Colonic mucosa (tissue), 4 donors: ENCODE data around the gene ANO7. TPM values are rescaled to one million over a fixed set of nuclear protein-coding genes. Genes with fewer than 3 reads are reported as not detected.

ENCODE experiments used
- DNase-seq: peaks from one replicate; pipeline ENCODE4 v3.0.0-alpha.2; 2020
- H3K27ac ChIP-seq: fragments of 200-600 bp; one replicate; pipeline ENCODE4 v1.8.0; 2021
- H3K27me3 ChIP-seq: fragments of 200-600 bp; one replicate; pipeline ENCODE4 v1.8.0; 2021
- H3K36me3 ChIP-seq: fragments of 200-600 bp; one replicate; pipeline ENCODE4 v1.8.0; 2021
- H3K4me1 ChIP-seq: fragments of 200-600 bp; one replicate; pipeline ENCODE4 v1.8.0; 2021; ENCODE audit warnings: mild to moderate bottlenecking
- H3K4me3 ChIP-seq: fragments of 200-600 bp; one replicate; pipeline ENCODE4 v1.8.0; 2021
- H3K9ac ChIP-seq, 2 donors: one replicate each; pipeline ENCODE4 v1.7.0; 2013; ENCODE audit warnings: control low read depth in 2 of 2, low read depth in 2 of 2, low read length in 2 of 2
- H3K9me3 ChIP-seq: fragments of 200-600 bp; one replicate; pipeline ENCODE4 v1.8.0; 2021
- CTCF ChIP-seq: fragments of 200-600 bp; IDR thresholded peaks from one replicate; pipeline ENCODE4 v1.8.0; 2022; ENCODE audit warnings: antibody characterized with exemption, mild to moderate bottlenecking
- intact Hi-C: fragments of 100-400 bp; cut with DNase I; formaldehyde crosslinking; loops from one replicate; pipeline ENCODE4 v1.14.1; 2022
- total RNA-seq, 2 donors: library from RNA; stranded (reverse); fragmentation: NEBNext Ultra II Directional in 1 of 2; extraction: Animal tissue kit (Norgen Biotek cat#: 25700) in 1 of 2; gene quantifications; one replicate each; pipeline ENCODE4 v1.2.1, GENCODE V29; 2021
- donor health status: healthy.
- donor health status: DM: no; HTN: no; CAD: no.
- donor health status: DM: no; HTN: no; CAD: no.

The ANO7 gene
- 10 to 100 TPM; 41.4 to 55.0 TPM for total RNA-seq

- Histone ChIP-seq H3K4me1 (no peaks in the 10 kb centered on the region), H3K4me3 (peak within 1 kb of the TSS; percentile 31), H3K36me3 (no peaks in the 10 kb centered on the region), H3K9ac (peak within 1 kb of the TSS; percentile 55 to 66), H3K27me3 (no peaks in the 10 kb centered on the region), H3K27ac (no peak within 1 kb of the TSS), H3K9me3 (no peaks in the 10 kb centered on the region)
- TF ChIP-seq CTCF: no peak
- peak; percentile 62 for DNase-seq
- intact Hi-C loops: no loop called here
Observed at GRCh38 chr2:241188361-241189092, at the start of gene ANO7. Gene ANO7, plus strand, starts transcription at chr2:241188677. Its CDS starts 1,387 bp downstream, at chr2:241190064.

DNA sequence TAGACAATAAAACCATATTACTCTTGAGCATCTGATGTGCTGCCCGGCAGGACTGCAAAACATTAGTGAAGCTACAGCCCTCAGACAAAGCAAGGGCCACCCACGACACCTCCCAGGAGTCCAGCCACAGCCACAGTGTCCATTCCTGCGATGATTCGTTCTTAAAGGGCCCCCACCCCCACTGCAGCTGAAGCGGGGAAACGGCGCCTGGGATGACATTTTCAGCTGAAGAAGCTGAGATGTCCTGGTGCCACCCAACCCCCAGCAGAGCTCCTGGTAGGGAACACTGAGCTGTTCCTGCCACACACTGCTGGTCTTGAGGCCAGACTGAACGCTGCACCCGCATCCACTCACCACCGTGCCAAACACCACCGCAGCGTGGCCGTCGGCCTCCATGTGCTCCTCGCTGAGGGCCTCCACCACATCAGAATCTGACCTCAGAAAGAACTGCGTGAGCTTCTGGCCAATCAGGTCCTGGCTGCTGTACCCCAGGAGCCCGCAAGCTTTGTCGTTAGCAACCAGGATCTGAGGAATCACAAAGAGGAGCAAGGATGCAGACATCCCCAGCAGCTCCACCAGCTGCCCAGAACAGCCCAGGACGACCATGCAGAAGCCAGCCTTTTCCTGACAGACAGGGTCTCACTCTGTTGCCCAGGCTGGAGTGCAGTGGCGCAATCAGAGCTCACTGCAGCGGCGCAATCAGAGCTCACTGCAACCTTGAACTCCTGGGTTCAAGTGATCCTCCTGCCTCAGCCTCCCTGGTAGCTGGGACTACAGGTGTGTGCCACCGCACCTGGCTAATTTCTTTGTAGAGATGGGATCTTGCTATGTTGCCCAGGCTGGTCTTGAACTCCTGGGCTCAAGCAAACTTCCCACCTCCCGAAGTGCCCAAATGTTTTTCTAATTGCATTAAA, 48.7 kb upstream of the ANO7 start:
- Histone ChIP-seq H3K9ac (no peak overlapping the region), H3K4me3 (no peak overlapping the region), H3K27me3 (no peaks in the 10 kb centered on the region), H3K27ac (no peak overlapping the region), H3K36me3 (no peaks in the 10 kb centered on the region), H3K4me1 (no peaks in the 10 kb centered on the region), H3K9me3 (no peaks in the 10 kb centered on the region)
- intact Hi-C loops: no loop called here
- no peak for DNase-seq
- TF ChIP-seq CTCF: no peak

DNA sequence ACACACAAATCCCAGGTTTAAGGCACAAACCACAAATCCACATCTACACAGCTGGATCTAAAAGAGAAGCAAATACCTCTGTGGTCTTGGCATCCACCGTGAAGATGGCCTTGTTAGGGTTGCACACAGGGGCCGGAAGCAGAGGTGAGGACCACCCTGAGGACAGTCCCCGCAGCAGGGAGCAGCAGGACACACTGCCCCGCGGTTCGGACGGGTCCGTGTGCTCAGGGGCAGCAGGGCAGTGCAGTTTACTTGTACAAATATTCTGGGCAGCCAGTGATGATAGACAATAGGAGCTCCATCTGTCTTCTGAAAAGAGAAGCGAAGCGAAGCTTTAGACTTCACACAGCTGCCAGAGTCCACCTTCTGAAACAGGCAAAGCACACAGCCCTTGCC, 48.0 kb upstream of the ANO7 start:
- Histone ChIP-seq H3K9ac (no peak overlapping the region), H3K27me3 (no peaks in the 10 kb centered on the region), H3K4me3 (no peak overlapping the region), H3K27ac (no peak overlapping the region), H3K9me3 (no peaks in the 10 kb centered on the region), H3K36me3 (no peaks in the 10 kb centered on the region), H3K4me1 (no peaks in the 10 kb centered on the region)
- no peak for DNase-seq
- TF ChIP-seq CTCF: no peak
- intact Hi-C loops: no loop called here

DNA sequence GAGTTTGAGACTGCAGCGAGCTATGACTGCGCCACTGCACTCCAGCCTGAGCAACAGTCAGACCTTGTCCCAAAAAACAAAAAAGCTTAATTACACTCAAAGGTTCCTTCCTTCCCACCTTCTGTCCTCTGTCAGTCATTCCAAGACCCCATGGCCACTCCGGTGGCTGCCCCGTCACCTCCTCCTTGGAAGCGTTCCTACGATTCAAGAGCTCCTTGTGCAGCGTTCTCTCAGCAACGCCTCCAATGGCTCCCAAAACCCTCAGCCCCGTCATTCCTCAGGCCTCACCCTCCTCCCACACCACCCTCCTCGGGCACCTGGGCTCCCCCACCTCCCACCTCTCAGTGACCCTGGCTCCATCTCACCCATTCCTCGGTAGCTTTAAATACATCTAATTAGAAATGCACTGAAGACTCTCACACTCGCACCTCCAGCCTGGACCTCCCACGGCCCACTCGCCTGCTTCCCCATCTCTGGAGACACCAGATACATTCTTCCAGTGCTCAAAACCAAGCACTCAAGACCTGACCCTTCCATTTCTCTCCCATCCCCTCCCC, 47.2 kb upstream of the ANO7 start:
- Histone ChIP-seq H3K4me3 (no peak overlapping the region), H3K27me3 (no peaks in the 10 kb centered on the region), H3K9me3 (no peaks in the 10 kb centered on the region), H3K9ac (no peak overlapping the region), H3K27ac (no peak overlapping the region), H3K36me3 (no peaks in the 10 kb centered on the region), H3K4me1 (no peaks in the 10 kb centered on the region)
- DNase-seq: no peak
- no peak for TF ChIP-seq CTCF
- intact Hi-C loops: no loop called here

DNA sequence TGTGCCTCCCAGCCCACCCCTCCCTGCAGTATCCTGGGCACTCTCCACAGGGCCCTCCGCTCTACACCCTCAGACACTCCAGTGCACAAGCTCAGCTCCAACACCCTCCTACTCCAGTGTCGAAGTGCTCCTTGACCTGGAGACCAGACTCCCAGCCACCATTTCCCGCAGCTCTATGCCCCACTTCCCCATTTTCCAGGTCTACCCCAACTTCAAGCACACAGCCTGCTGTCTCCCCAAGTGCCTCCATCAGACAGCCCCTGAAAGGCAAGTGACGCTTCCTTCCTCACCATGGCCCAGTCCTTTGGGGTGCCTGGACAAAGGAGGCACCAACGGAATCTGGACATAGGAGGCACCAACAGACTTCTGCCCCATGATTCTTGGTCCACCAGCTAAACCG, 46.4 kb upstream of the ANO7 start:
- H3K27ac ChIP-seq: no peak overlapping the region
- H3K9ac ChIP-seq: no peak overlapping the region
- no peaks in the 10 kb centered on the region for H3K27me3 ChIP-seq
- DNase-seq: no peak
- intact Hi-C loops: no loop called here
- H3K9me3 ChIP-seq: no peaks in the 10 kb centered on the region
- no peak overlapping the region for H3K4me3 ChIP-seq
- H3K36me3 ChIP-seq: no peaks in the 10 kb centered on the region
- no peak for TF ChIP-seq CTCF
- no peaks in the 10 kb centered on the region for H3K4me1 ChIP-seq
